Fibroblast of skin of scalp (primary cell): ENCODE results near the gene DYNC1LI2.

Experiments used
- DNase-seq: peaks from one replicate; pipeline ENCODE4 v3.0.0-alpha.2; 2013

DYNC1LI2 gene

DNA sequence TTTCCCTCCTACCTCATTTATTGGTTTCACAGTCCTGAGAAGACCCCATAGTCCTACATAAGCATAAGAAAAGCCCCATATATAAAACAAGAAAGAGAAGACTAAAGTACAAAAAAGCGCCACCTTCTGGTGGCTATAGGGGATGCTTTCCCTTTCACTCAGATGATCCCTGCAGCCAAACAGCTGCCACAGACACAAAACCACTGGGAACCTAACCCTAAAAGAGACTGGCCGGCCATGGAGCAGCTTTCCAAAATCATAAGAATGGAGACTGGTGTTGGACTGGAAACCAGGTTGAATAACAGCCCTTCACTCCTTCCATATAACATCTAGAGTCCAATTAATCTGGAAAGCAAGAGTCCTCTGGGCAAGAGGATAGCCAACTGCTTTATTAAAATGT, 11.4 kb downstream of the DYNC1LI2 start:
- peak; percentile 44 for DNase-seq

DNA sequence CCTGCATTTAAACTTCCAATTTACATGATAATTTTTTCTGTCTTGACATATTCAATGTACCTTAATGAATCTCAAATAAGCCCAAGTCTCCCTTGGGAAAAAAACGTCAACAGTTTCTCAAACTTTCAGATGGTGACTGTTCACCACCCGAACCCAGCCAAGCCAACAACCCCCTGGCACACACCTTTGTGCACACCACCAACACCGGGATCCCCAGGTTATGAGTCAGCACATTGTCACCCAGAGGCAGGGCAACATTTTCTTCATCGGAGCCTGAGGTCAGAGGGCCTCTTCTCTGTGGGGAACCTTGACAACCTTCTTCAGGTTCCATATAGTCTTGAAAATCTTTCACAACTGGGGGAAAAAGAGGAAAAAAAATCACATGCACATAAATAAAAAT, 15.5 kb downstream of the DYNC1LI2 start:
- no peak for DNase-seq

DNA sequence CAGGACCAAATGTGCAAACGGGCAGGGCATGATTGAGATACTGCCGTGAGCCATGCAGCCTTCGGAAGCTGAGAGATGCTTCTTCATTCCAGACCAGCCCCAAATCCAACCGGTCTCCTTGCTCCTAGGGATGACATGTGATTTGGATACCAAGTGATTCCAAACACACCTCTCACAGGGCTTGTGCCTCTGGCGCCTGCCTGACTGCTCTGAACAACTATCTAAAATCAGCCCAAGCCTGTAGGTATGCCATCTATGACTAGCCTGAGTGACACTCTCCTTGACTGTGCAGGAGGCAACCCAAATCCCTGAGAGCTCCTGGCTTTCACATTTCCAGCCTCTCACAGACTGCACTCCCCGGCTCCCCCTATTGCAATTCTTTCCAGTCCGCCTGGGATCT, 20.3 kb downstream of the DYNC1LI2 start:
- DNase-seq = no peak

DNA sequence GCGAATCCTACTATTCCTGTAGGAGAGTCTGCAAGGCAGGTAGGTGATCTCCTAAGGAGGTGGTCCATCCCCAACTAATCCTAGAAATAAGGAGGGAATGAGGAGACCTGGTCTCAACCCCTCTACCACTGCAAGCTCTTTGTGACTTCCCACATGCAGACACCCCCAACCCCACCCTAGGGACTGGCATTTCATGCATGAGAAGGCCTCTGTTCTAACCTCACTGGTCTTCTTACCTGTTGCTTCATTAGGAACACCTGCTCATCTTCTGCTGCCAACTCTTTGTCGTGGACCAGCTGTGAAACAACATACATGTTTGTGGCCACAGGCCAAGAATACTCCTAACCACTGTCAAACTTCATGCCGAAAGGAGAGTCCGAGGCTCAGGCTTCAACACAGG, 22.6 kb downstream of the DYNC1LI2 start:
- no peak for DNase-seq

DNA sequence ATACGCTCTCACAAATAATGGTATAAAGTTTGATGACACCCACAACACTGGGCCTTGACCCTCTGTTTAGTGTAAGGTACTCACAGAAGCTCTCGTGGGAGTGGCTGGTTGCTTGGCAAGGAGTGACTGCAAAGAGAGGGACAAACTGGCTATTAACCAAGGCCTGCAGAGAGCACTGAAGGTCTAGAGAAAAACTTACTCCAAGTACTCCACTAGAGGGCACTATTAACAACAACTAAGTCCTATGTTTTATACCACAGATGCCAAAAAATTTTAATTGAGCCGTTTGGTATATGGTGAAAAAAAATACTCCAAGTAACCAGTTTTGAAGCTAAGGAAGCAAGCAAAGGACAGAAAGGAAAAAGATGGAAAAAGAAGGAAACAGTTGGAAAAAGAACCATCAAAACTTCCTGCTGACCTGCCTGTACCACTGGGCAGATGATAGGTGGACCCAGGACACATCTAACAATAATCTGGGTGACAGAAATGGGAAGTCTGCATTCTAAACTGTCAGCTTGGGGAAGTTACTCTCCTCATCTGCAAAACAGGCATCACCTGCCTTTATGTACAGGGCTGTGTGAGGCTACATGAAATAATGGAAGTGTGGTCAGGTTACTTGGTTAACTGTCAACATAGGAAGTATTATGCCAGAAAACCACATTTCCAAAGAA, 23.2 kb downstream of the DYNC1LI2 start:
- DNase-seq = peak; percentile 71

DNA sequence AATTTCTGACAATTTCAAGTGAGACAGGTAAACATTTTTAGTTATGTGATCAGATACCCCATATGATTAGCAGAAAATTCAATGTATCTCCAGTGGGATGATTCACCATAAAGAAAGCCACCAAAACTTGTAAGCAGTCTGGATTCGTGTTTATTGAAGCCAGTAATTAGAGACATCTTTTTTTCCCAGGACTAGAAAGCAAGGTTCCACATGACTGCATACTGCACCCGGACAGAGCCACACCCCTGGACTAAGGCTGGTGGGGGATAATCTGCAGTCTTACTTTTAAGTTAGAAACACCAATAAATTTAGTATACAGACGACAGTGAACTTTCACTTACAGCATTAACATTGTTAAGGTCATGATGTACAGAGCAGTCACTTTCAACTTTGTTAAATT, 30.6 kb downstream of the DYNC1LI2 start:
- peak; percentile 58 for DNase-seq

DNA sequence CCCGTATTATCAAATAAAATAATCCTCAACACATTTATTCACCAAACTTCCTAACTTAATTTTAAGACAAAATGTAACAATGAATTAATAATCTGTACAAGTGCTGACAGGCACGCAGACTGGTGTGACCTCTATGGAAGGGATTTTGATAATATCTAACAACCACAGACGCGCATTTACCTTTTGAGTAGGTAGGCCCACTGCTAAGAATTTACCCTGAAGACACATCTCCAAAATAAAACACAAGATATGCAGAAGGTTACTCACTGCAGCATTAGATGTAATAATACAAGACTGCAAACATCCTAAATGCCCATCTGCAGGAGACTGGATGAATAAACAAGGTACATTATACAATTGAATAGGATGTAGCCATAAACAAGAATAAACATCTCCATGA, 32.2 kb downstream of the DYNC1LI2 start:
- DNase-seq = no peak

DNA sequence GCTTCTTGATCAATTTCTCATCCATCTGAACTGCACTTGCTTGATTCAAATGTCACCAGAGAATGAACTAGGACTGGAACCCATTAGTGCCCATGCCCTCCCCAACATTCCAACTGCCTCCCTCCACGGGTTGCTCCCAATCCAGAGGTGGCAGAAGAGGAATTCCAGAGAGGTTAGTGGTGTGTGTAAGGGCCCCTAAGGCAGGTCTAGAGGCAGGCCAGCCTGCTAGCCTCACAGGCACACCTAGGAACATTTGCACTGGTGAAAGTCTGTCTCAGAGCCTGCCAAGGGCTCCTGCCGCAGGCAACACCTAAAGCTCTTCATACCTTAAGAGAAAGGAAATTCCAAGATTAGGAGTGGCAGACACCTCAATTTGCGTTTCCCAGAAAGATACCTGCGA, 33.6 kb downstream of the DYNC1LI2 start:
- DNase-seq = no peak

DNA sequence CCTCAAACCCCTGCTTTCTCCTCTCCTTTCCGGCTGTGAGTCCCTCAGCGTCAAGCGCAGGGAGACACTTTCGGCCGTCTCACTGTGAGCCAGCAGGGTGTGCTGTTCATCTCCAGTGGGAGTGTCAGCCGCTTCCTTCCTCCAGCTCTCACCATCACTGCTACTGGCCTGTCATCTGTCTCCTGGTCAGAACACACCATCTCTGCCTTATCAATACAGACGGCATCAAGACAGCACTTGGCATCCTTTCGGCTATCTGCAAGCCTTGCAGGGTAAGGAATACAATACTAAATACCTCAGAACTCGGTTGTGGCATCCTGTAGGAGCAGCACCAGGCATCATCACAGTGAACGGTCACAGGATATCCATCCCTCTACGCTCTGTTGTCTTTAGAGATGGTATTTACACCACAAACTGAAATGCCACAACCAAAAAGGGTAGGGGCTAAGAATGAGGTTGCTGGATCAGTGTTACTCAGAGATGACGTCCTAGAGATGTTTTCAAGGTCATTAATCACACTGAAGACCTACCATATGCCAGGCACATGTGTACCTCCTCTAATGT, 34.2 kb downstream of the DYNC1LI2 start:
- DNase-seq = peak; percentile 61

DNA sequence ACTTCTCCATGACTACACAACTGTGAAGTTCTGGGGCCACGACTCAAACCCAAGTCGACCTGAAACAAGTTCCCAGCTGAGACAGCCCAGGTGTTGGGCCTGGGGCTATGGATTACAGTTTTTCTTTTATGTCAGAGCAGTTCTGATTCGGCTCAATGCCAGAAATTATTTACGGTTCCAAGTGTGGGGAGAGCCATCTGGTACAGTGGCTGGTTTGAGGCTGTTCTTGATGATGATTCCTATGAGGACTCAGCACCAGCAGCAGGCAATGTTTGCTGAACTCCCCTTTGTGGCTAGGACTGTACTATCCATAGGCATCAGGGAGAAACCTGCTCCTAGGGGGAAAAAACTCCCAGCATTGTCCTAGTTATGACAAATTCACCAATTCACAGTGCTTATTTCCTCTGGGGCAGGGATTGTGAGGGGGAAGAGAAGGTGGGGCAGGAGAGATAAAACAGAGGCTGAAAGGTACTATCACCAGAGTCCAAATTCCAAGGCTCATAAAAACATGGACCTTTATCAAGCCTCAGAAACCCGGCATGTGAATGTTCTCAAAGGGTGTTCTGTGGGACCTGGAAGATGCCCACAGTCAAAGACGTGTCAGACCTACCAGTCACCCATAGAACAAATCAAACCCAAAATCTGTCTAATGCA, 36.6 kb downstream of the DYNC1LI2 start:
- DNase-seq = no peak

DNA sequence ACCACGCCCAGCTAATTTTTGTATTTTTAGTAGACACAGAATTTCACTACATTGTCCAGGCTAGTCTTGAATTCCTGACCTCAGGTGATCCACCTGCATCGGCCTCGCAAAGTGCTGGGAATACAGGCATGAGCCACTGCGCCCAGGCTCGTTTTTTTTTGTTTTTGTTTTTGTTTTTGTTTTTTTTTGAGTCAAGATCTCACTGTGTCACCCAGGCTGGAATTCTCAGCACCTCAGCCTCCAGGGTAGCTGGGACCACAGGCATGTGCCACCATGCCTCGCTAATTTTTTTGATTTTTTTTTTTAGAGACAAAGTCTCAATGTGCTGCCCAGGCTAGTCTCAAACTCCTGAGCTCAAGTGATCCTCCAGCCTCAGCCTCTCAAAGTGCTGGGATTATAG, 37.3 kb downstream of the DYNC1LI2 start:
- DNase-seq = no peak

DNA sequence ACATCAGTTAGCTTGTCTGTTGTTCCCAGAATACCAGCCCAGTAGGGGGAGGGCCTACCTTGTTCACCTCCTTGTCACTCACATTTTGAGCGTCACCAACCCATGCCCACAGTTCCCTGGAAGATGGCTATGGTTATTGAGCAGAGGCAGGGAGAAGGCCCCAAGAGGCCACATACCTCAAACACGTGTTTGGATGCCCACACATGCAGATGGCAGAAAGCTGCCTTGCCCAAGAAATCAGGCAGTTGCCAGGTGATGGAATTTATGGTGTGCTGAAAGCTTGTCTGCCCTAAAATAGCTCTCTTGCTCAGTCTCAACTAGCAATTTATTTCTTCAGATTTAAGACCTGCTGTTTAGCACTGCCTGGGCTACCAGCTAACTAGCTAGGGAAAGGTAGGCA, 38.3 kb downstream of the DYNC1LI2 start:
- no peak for DNase-seq

DNA sequence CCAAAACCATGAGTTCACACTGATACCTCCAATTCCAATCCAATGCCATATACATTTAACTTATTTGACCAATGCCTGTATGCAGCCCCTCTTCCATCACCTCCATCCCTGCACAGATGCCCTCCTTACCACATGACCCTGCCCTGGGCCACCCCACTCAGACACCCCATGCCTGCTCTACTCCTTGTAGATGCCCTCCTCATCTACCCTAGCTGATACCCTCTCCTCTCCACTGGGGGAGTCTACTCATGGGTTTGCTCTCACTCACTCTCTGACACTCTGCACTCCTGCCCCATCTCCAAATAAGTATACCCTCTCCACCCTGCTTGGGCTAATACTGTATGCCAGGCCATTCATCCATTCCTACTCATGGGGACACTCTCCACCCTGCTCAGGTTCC, 38.9 kb downstream of the DYNC1LI2 start:
- DNase-seq = no peak

DNA sequence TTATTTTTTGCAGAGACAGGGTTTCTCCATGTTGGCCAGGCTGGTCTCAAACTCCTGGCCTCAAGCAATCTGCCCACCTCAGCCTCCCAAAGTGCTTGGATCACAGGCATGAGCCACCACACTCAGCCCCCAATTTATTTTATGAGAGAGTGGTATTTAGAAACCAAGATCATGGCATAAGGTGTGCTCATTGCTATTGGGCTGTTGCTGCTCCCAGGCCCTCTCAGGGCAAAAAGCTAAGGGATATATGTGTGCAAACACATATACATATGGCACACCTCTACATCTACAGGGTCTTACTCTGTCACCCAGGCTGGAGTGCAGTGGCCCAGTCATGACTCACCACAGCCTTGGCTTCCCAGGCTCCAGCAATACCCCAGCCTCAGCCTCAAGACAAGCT, 39.8 kb downstream of the DYNC1LI2 start:
- DNase-seq = no peak

DNA sequence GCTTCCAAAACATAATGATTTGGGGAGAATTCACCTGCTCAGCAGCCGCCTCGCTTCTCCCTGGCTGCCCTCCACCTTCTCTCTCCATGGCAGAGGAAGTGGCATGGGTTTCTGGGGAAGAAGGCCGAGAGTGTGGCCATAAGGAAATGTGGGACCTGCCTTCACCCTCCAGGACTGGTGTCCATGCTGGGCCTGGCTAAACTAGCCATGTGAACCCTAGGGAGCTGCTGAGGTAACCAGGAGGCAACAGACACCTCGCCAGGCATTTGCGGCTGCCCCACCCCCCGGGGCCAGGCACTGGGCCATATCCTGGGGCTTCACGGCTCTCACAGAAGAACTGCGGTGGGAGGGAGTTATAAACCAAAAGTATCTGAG, 44.9 kb downstream of the DYNC1LI2 start:
- no peak for DNase-seq

DNA sequence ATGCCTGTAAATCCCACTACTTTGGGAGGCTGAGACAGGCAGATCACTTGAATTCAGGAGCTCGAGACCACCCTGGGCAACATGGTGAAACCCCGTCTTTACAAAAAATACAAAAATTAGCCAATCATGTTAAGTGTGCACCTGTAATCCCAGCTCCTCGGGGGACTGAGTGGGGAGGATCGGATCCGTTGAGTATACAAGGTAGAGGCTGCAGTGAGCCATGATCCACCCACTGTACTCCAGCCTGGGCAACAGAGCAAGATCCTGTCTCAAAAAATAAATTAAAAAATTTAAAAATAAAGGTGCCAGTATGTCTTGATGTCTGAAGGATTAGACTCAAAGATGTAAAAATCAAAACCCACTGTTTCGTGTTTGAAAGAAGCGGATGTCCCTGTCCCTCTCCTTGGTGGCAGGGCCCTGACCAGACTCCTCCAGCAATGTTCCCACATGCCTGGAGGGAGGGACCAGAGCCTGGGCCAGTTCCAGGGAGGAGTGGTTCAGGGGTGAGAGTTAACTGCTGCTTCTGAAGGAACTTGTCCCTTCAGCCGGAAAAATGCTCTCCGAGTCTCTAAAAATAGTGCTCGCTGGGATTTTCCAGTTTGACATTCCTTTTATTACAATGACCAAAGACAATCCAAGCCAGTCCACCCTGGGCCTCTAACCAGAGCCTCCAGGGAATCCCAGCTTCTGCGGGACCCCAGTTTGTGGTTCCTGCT, 45.5 kb downstream of the DYNC1LI2 start:
- peak; percentile 56 for DNase-seq

DNA sequence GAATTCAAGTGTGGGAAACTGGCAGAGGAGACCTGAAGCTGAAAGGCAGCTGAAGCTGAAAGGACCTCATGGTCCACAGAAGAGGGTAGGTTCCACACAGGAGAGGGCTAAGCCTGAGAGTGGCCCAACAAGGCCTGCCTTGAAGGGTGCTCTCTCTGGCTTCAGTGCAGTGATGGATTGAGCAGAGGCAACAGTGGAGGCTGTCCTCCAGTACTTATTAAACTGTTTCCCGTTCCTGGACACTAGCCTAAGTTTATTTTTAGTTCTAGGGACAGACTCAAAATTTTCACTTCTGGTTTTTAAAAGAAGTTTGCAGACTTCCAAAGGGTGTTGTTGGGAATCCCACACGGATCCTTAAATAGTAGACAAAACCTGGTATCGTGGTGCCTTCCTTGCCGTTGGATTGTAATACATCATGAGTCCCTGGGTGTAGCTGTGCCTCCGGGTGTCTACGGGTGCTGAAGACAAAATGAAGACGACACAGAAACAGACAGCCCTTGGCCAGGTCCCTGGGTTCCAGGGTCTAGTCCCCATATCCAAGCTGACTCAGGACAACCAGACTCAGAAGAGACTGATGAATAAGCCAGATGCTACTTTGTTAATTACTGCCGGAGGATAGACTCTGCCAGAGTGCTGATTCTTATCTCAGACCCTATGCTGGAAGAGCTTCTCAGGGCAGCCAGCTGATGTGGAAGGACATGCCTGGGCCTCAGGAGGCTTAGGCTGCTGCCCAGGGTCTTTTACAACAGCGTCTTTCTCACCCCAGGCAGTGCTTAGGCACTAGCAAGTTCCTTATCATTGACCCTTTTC, 47.8 kb downstream of the DYNC1LI2 start:
- no peak for DNase-seq

DNA sequence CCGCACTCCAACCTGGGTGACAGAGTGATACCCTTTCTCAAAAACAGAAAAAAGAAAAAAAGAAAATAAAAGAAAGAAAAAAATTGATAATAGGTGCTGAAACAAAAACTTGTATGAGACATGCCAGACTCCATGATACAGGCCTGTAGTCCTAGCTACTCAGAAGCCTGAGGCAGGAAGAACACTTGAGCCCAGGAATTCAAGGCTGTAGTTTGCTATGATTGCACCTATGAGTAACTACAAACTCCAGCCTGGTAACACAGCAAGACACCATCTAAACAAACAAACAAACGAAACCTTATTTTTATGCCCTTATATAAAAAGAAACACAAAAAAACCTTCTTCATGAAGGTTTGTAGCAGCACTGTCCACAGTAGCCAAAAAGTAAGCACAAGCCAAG, 49.9 kb downstream of the DYNC1LI2 start:
- DNase-seq = no peak

DNA sequence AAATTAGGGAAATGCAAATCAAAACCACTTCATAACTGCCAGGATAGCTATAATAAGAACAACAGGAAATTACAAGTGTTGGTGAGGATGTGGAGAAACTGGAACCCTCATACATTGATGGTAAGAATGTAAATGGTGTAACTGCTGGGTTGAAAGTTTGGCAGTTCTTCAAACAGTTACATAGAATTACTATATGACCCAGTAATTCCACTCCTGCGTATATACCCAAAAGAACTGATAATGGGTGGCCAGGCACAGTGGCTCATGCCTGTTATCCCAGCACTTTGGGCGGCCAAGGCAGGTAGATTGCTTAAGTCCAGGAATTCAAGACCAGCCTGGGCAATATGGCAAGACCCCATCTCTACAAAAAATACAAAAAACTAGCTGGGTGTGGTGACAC, 50.4 kb downstream of the DYNC1LI2 start:
- no peak for DNase-seq

DNA sequence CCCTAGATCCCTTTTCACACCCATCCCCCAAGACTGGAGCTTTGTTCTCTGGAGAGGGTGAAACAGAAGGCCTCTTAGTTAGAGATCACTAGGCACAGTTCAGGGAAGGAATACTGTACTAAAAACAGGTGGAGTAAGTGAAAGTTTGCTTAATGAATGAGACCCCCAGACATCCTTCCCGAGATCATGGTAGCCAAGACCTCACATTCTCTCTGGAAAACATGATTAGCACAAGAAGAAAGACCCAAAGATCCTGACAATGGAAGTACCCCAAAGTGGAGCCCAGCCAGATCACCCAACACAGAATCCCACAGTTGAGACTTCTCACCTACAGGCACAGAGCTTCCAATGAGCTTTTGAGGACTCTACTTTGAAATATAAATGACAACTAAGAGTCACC, 51.5 kb downstream of the DYNC1LI2 start:
- no peak for DNase-seq

DNA sequence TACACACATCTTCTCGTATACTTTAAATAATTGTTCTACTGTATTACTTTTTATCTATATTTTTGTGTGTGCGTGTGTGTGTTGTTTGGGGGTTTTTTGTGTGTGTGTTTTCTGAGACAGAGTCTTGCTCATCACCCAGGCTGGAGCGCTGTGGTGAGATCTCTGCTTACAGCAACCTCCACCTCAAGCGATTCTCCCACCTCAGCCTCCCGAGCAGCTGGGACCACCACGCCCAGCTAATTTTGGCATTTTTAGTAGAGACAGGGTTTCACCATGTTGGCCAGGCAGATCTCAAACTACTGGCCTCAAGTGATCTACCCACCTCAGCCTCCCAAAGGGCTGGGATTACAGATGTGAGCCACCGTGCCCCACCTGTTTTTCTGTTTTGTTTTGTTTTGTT, 53.4 kb downstream of the DYNC1LI2 start:
- no peak for DNase-seq

DNA sequence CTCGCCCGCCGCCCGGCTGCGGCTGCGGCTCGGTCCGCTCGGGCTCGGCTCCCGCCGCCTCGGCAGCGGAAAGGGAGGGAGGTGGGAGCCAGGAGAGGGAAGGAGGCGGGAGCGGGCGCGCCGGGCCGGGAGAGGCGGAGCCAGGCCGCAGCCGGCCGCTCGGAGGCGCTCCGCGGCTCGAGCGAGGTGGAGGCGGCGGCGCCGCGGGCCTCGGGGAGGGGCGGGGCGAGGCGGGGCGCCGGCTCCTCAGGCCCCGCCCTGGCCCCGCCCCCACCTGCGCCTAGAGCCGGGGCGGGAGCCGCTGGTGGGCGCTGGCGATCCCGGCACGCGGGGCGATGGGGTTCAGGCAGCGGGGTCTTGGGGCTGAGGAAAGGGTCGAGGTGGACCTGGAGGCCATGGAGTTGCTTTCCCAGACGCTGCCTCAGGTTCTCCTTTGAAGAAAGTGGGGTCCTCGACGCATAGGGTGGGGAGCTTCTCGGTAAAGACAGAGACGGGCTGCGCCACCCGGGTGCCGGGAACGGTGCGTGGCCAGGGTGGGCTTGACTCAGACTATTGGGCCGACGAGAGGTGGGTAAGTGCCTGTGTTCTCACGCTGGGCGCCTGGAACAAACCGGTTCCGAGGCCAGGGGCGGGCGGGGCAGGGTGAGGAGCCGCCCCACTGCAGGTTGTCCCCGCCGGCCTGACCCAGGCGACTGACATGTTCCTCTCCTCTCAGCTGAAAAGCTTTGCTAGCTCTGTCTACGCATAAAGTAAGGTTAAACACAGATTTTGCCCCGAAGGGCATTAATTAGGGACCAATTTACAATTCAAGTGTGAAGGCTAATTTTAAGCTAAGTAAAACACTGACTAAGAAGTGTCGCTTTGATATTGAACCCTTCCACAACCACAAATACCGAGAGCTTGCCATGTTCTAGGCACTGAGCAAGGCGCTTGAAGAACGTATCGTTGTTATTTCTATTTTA, 54.5 kb downstream of the DYNC1LI2 start, which contains the start of gene CMTM4:
TSS of gene CMTM4 (minus strand) at position 75 of the 962 bp plus-strand sequence. CDS start 218 bp downstream, outside the sequence.
- DNase-seq = peak; percentile 89
